Glutamatergic neuron (in vitro differentiated cells): ENCODE results near the gene PSMD5. TPM values are rescaled to one million over a fixed set of nuclear protein-coding genes. Genes with fewer than 3 reads are reported as not detected.

Experiments used
- DNase-seq: peaks from one replicate; pipeline ENCODE4 v3.0.0; 2022
- H3K27ac Mint-ChIP-seq: one replicate; pipeline ENCODE4 v1.8.0; 2020; ENCODE audit warnings: mild to moderate bottlenecking, mixed read lengths, inconsistent platforms; ENCODE audit not compliant: unreplicated experiment
- H3K27me3 Mint-ChIP-seq: one replicate; pipeline ENCODE4 v1.8.0; 2020; ENCODE audit warnings: mild to moderate bottlenecking, moderate library complexity, mixed read lengths, inconsistent platforms; ENCODE audit not compliant: unreplicated experiment
- H3K36me3 Mint-ChIP-seq: one replicate; pipeline ENCODE4 v1.8.0; 2020; ENCODE audit warnings: mild to moderate bottlenecking, mixed read lengths, inconsistent platforms; ENCODE audit not compliant: unreplicated experiment
- H3K4me1 Mint-ChIP-seq: one replicate; pipeline ENCODE4 v1.8.0; 2020; ENCODE audit warnings: mild to moderate bottlenecking, low read depth, mixed read lengths, inconsistent platforms; ENCODE audit not compliant: unreplicated experiment
- H3K4me3 Mint-ChIP-seq: one replicate; pipeline ENCODE4 v1.8.0; 2020; ENCODE audit warnings: mild to moderate bottlenecking, mixed read lengths, inconsistent platforms; ENCODE audit not compliant: unreplicated experiment
- H3K9me3 Mint-ChIP-seq: one replicate; pipeline ENCODE4 v1.8.0; 2020; ENCODE audit warnings: mild to moderate bottlenecking, moderate library complexity, mixed read lengths, inconsistent platforms; ENCODE audit not compliant: unreplicated experiment
- CTCF ChIP-seq: fragments of 200-600 bp; sonication (generic); IDR thresholded peaks from one replicate; pipeline ENCODE4 v1.5.0; 2021; ENCODE audit not compliant: partially characterized antibody, unreplicated experiment
- total RNA-seq: library from RNA; stranded (reverse); fragmentation: NEBNext Ultra II Directional; extraction: Animal tissue kit (Norgen Biotek cat#: 25700); gene quantifications from one replicate; pipeline ENCODE4 v1.2.1, GENCODE V29; 2021; ENCODE audit not compliant: unreplicated experiment

PSMD5 gene
- total RNA-seq, 1 donor from 2014 or later = 48.5 TPM

GRCh38 chr9:120883608-120883996 lies 40.9 kb upstream of the PSMD5 start:
- peaks cover 2% of the 10 kb centered on the region for H3K27me3 Mint-ChIP-seq

GRCh38 chr9:120882935-120883607 lies 40.3 kb upstream of the PSMD5 start:
- no peak for DNase-seq
- H3K9me3 Mint-ChIP-seq = peaks cover 5% of the 10 kb centered on the region
- peaks cover 6% of the 10 kb centered on the region for H3K4me1 Mint-ChIP-seq
- H3K4me3 Mint-ChIP-seq = no peak overlapping the region
- H3K36me3 Mint-ChIP-seq = no peaks in the 10 kb centered on the region
- no peak overlapping the region for H3K27ac Mint-ChIP-seq
- no peak for TF ChIP-seq CTCF
- peaks cover 2% of the 10 kb centered on the region for H3K27me3 Mint-ChIP-seq

More at GRCh38 chr9:120883608-120883996, 40.9 kb upstream of the PSMD5 start:
- no peaks in the 10 kb centered on the region for H3K36me3 Mint-ChIP-seq
- no peak overlapping the region for H3K27ac Mint-ChIP-seq
- peaks cover 2% of the 10 kb centered on the region for H3K4me1 Mint-ChIP-seq
- no peak overlapping the region for H3K4me3 Mint-ChIP-seq
- TF ChIP-seq CTCF = no peak
- H3K9me3 Mint-ChIP-seq = peaks cover 2% of the 10 kb centered on the region
- DNase-seq = no peak

GRCh38 chr9:120879446-120879845 lies 36.7 kb upstream of the PSMD5 start:
- H3K36me3 Mint-ChIP-seq = no peaks in the 10 kb centered on the region
- peaks cover 5% of the 10 kb centered on the region for H3K27me3 Mint-ChIP-seq
- H3K4me3 Mint-ChIP-seq = no peak overlapping the region
- no peak for TF ChIP-seq CTCF
- peaks cover 11% of the 10 kb centered on the region for H3K9me3 Mint-ChIP-seq
- H3K4me1 Mint-ChIP-seq = peaks cover 11% of the 10 kb centered on the region
- no peak for DNase-seq
- no peak overlapping the region for H3K27ac Mint-ChIP-seq

- Mint-ChIP-seq H3K9me3 (peaks cover 12% of the 10 kb centered on the region), H3K27me3 (peaks cover 8% of the 10 kb centered on the region), H3K4me1 (peaks cover 11% of the 10 kb centered on the region), H3K4me3 (peak overlapping the region; percentile 96), H3K27ac (no peak overlapping the region), H3K36me3 (no peaks in the 10 kb centered on the region)
- DNase-seq = no peak
- no peak for TF ChIP-seq CTCF
Observed at GRCh38 chr9:120878188-120879130, 35.7 kb upstream of the PSMD5 start.
